Measurements from ENCODE around the gene BSG.

DNA sequence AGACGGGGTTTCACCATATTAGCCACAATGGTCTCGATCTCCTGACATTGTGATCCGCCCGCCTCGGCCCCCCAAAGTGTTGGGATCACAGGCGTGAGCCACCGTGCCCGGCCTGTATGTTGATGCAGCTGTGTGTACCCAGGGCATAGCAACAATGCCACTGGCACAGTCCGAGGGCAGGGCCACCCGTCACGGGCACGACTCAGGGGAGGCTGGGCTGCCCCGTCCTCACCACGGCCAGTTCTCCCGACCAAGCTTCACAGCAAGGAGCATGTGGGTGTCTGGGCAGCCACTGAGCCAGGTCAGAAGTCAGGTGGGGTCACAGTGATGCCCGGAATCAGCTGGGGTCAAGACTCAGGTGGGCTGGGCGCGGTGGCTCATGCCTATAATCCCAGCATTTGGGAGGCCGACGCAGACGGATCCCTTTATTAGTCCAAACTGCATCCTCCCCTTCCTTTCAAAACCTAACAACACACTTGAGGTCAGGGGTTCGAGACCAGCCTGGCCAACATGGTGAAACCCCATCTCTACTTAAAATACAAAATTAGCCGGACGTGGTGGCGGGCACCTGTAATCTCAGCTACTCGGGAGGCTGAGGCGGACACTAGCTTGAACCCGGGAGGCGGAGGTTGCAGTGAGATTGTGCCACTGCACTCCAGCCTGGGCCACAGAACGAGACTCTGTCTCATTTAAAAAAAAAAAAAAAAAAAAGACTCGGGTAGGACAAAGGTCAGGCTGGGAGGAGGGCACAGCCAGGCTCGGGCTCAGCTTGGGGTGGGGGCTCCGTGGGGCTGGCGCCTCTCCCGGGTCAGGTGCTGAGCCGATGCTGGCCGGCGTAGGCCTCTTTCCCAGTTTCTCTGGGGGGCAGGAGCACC lies 42.0 kb upstream of the BSG start:
- TF ChIP-seq, protein P1, sequence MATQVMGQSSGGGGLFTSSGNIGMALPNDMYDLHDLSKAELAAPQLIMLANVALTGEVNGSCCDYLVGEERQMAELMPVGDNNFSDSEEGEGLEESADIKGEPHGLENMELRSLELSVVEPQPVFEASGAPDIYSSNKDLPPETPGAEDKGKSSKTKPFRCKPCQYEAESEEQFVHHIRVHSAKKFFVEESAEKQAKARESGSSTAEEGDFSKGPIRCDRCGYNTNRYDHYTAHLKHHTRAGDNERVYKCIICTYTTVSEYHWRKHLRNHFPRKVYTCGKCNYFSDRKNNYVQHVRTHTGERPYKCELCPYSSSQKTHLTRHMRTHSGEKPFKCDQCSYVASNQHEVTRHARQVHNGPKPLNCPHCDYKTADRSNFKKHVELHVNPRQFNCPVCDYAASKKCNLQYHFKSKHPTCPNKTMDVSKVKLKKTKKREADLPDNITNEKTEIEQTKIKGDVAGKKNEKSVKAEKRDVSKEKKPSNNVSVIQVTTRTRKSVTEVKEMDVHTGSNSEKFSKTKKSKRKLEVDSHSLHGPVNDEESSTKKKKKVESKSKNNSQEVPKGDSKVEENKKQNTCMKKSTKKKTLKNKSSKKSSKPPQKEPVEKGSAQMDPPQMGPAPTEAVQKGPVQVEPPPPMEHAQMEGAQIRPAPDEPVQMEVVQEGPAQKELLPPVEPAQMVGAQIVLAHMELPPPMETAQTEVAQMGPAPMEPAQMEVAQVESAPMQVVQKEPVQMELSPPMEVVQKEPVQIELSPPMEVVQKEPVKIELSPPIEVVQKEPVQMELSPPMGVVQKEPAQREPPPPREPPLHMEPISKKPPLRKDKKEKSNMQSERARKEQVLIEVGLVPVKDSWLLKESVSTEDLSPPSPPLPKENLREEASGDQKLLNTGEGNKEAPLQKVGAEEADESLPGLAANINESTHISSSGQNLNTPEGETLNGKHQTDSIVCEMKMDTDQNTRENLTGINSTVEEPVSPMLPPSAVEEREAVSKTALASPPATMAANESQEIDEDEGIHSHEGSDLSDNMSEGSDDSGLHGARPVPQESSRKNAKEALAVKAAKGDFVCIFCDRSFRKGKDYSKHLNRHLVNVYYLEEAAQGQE (IDR thresholded peaks at IDR 0.05; ENCODE audit: insufficient read depth in 1 of 2, low read depth in 2 of 2, low read length in 2 of 2): no peak
- TF ChIP-seq SIN3A (IDR thresholded peaks at IDR 0.05; ENCODE audit: borderline replicate concordance, insufficient read depth, low read length) (no peak), POLR2AphosphoS5 (IDR thresholded peaks at IDR 0.05; ENCODE audit: low read depth, low read length) (no peak), FOXP2 (optimal IDR thresholded peaks at IDR 0.05; ENCODE audit: borderline replicate concordance, extremely low read depth, extremely low read length, insufficient read depth) (no peak)

Measured in PFSK-1 (cell line).